ENCODE results near the gene PHKB.

PHKB gene

GRCh38 chr16:47734081-47734857 lies 273.1 kb downstream of the PHKB start:
- DNase-seq: no peak

GRCh38 chr16:47734987-47735594 lies 274.0 kb downstream of the PHKB start:
- DNase-seq: no peak

GRCh38 chr16:47750371-47750770 lies 289.2 kb downstream of the PHKB start:
- no peak for DNase-seq

Data from SIG-M5 (cell line).